CD4-positive, alpha-beta T cell treated with Interleukin-12 subunit alpha and Interleukin-12 subunit beta, for 1 hour (primary cell): ENCODE results near the gene FLT1.

Experiments used
- DNase-seq: peaks from one replicate; pipeline ENCODE4 v3.0.0-alpha.2; 2020

Gene FLT1

DNA sequence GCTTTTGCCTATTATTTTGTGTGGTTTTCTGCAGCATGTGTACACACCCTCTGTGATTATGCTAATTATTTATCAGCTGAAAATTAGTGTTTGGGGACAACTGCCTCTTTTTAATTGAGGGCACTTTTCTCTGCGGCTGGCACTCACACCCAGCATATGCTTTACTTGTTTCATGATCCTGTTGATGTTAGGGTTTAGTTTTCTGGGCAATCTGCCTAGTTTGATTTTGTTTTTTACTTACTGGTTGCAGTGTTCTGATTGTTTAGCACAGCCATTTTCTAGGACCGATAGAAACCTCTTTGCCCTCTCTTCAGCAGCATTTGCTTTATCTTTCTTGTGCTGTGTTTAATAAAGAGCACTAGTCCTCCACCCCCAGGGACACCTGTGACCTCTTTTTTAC lies 195.0 kb downstream of the FLT1 start:
- DNase-seq: no peak

- DNase-seq: no peak
These were observed 197.6 kb downstream of the FLT1 start for GRCh38 chr13:28297341-28297740.

DNA sequence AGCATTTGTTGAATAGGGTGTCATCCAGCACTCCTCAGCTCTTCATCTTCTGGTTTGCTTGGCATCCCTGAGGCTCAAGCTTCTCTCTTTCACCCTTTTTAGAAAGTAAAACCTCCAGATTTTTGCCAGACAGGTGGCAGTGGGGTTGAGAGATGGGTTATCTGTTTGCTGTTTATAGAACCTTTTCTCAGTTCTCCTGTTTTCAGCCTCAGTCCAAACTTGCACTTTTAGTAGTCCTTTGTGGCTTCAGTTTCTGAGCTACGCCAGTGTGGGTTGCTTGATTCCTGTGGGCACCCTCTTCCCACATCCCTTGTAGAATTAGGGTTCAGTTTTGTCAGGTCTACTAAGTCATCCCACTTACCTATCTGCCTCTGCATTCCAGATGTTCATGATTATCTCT lies 208.7 kb downstream of the FLT1 start:
- no peak for DNase-seq

DNA sequence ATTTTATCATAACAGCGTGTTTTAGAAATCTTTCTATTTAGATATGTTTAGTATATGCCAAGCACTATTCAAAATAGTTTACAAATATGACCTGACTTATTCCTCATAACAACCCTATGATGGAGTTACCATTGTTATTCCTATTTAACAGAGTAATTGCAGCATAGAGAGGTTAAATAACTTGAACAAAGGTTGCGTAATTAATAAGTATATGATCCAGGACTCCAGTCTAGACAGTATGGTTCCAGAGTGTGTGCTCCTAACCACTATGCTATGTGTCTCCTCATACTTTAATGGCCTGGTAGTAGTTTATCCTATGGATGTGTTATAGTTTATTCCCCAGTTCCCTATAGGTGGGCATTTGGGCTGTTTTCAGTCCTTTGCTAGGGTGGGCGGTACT lies 211.3 kb downstream of the FLT1 start:
- no peak for DNase-seq

DNA sequence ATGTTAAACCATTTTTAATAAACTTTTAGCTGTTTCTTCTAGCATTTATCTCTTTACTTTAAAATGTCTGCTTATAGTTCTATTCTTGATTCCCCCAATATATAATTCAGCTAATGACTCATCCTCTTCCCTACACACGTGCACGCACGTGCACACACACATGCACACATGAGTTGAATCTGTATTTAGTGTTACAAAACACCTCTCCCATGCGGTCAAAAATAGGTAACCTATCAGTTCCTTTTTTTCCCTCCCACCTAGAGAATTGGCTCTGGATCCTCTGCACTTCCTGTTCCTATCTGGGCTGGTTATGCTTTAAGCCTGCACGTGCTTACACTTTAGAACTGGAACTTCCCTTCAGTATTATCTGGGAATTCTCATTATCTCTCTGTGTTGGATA lies 212.5 kb downstream of the FLT1 start:
- DNase-seq: no peak

GRCh38 chr13:28273919-28274318 lies 221.0 kb downstream of the FLT1 start:
- no peak for DNase-seq

DNA sequence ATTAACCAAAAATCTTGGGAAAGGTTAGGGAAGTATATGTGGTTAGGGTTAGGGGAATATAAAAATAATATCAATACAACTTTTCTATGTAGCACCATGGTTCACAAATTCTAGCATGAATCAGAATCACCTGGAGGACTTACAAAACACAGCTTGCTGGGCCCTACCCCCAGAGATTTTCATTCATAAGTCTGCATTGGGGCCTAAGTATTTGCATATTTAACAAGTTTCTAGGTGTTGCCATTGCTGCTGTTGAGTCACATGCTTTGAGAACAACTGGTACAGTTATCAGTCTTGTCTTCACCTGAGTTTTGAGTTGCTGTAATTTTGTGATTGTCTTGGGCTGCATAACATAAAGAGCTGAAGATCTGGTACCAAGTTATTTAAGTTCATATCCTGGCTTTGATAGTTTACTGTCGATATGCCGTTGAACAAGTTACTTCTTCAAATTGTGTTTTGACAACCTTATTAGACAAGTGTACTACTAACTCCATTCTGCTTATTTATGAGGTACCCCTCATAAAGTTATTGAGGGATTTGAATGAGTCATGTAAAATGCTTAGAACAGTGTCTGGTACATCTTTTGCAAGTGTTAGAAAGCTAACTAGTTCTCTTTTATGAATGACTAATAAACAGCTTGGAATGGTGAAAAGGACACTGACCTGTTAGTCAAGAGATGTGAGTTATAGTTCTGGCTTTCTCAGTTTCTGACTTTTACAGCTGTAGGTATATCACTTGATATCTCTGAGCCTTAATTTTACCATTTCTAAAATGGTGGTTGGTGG lies 223.7 kb downstream of the FLT1 start:
- no peak for DNase-seq

- DNase-seq: peak; percentile 10
These were observed 226.1 kb downstream of the FLT1 start for GRCh38 chr13:28268800-28269223.

GRCh38 chr13:28267497-28267896 lies 227.4 kb downstream of the FLT1 start:
- DNase-seq: no peak

DNA sequence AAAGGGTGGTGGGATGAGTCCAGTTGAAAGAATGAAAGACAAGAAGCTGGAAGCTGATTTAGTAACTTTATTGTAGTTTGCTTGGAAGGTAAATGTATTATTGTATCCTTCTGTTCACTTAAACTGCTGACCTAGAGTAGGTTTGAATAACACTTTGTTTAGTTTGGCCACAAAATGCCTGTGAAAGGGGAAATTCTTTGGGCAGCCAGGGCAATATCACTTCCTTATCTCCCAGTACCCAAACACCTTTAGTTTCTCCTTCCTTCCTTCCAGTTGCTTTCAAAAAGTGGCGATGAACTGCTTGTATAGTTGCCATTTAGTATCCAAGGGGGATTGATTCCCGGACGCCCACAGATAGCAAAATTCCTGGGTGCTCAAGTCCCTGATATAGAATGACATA lies 236.5 kb downstream of the FLT1 start:
- DNase-seq: no peak

DNA sequence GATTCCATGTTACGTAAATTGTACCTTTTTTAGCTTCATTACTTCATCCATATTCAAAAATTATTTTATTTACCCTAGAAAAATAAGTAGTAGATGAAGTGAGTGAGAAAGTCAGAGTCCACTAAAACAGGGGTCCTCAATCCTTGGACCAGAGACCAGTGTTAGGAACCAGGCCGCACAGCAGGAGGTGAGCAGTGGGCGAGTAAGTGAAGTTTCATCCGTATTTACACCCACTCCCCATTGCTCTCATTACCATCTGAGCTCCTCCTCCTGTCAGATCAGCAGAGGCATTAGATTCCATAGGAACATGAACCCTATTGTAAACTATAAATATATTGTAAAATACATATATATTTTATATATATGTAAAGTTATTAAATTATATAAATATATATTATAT lies 237.6 kb downstream of the FLT1 start:
- DNase-seq: no peak

GRCh38 chr13:28252547-28252946 lies 242.4 kb downstream of the FLT1 start:
- DNase-seq: no peak

DNA sequence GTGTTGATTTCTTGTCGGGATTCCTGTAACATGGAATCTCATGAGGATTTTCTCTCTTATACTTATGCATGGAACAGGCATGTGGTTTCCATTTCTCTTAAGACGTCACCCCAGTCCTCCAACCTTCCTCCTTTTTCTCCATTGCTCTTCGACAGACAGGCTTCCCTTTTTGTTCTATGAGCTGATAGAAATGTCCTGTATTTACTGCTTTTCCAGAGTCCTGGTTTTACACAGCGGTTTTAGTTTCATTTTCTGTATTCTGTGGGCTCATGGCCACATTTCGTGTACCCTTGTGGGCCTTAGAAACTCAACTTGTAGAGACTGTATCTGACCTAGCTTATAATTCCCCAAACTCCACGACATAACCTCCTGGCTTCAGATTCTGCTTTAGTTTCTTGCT lies 243.5 kb downstream of the FLT1 start:
- DNase-seq: no peak

DNA sequence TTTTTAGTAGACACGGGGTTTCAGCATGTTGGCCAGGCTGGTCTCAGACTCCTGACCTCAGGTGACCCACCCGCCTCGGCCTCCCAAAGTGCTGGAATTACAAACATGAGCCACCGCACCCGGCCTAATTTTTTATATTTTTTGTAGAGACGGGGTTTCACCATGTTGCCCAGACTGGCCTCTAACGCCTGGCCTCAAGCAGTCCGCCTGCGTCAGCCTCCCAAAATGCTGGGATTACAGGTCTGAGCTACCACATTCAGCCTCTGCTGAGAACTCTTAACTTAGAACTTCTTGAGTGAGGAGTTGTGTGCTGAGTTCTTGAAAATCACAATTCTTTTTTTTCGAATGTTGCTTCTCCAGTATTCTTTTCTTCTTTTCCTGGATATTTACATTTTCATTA lies 244.4 kb downstream of the FLT1 start:
- no peak for DNase-seq
